Measurements from ENCODE around the gene UBASH3B.

The UBASH3B gene

DNA sequence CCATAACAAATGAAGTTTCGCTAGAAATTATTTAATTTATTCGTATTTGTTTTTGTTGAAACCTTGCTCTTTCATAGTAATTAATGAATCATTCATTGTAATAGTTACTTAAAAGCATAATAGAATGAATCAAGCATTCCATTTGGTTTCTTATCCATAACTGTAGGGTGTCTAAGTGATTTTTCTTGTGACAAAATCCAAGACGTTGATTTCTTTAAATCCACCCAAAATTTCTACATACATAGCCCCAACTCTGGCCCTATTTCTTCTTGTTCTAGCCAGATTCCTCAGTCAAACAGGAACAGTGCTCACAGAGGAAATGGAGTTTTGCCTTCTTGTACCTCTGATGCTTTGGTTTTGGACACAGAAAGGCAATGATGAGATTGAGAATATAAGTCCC is 25.5 kb downstream of the UBASH3B start:
- DNase-seq: no peak

- DNase-seq: no peak
These were observed 26.2 kb downstream of the UBASH3B start for GRCh38 chr11:122681735-122682134.

DNA sequence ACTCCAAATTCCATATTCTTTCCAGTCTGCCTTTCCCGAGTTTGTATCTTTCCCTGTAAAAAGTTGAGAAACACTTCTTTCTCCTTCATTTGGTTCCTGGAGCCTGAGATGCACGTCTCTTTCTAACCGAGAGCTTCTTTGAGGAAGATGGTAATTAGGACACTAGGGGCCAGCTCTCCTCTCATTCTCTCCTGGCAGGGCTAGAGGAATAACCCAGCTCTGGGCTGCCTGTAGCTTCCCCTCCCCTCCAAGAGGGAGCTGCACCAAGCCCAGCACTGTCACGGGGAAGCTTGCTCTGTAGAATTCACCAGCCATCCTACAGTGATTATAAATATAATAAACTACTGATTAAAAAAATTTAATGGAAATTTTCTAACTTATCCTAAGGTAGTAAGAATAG is 26.9 kb downstream of the UBASH3B start:
- no peak for DNase-seq

GRCh38 chr11:122685041-122685440 is 29.5 kb downstream of the UBASH3B start:
- DNase-seq: no peak

DNA sequence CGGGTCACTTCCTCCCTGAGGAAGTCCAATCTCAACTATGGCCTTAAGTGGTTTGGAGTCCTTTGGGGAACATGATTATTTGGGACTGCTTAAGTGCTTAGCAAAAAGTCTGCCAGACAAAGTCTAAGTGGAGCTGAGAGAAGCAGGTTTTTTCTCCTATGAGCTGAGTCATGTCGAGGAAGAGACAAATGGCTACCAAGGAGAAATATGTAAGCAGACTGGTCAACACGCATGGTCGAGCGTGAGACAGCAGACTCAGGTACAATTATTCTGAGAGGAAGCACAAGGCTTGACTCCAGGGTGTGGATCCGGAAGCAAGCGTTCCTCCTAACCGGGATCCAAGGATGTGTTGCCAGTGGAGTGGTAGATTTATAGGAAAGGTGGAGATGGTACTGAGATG is 30.6 kb downstream of the UBASH3B start:
- DNase-seq: no peak

- no peak for DNase-seq
These were observed 34.9 kb downstream of the UBASH3B start for GRCh38 chr11:122690384-122690783.

DNA sequence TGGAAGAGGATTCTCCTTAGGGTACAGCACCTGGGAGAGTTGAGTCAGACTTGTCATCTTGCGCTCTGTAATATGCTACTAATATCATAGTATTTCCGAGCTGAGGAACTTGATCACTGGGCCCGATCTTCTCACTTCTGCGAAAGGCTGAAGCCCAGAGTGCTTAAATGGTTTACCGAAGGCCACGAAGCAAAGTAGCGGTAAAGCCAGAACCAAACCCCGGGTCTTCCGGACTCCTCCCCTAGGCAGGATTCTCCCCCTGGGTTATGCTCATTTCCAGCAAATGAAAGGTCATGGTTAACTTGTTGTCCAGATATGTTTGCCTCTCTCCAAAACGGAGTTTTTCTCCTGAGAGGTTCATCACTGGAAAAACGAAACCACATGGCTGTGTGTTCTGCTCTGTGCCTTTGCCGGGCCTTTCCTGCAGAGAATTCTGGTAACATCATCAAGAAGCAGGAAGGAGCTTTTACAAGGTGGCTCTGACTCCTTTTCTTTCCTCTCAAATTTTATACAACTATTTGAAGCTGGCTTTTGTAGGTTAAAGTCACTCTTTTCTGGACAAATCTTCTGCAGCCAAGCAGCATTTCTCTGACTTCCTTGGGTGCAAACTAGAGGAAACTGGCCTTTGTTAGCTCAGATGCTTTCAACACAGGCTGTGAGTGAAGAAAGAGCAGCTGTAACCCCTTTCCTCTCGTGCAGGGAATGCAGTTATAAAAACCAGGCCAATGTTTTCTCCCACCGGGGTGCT is 35.5 kb downstream of the UBASH3B start:
- DNase-seq: no peak

DNA sequence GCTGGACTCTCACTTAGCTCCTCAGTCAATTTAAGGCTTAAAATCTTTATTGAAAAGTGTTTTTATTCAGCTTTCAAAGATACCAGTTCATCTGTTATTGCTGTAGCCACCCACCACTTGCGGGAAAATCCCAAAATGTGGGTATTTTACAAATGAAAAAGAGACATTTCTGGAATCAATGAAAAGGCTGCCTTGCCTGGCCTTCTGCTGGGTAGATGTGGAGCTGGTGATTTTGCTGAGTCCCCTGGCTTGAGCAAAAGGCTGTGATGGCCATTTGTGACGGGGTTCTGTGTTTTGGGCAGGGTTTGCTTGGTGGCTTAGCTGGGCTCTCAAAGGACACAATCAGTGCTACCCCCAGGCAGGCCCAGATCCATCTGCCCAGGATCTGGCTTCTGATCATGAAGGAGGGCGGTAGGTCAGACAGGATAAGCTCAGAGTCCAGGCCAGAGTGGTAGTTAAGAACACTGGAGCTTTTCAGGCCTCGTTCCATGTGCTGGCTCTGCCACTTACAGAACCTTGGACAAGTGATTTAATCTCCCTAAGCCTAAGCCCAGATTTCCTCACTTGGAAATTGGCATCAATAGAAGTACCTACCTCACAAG is 36.1 kb downstream of the UBASH3B start:
- no peak for DNase-seq

- no peak for DNase-seq
These were observed 36.9 kb downstream of the UBASH3B start for GRCh38 chr11:122692444-122692843.

DNA sequence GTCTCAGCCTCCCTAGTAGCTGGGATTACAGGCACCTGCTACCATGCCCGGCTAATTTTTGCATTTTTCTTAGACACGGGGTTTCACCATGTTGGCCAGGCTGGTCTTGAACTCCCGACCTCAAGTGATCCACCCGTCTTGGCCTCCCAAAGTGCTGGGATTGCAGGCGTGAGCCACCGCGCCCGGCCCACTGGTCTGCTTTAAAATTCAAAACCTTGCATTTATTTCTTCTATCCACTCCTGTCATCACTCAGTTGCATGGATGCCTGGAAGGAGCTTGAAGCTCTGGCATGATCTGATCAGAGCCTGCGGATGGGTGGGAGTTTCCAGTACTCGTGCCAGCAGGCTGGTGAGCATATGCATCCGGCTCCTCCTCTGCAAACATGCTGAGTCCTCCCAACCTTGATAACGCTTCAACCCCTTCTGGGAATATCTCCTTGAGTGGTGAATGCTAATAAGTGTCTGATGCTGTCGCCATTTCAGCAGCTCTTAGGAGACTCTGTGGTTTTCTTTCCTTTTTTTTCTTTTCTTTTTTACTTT is 39.6 kb downstream of the UBASH3B start:
- no peak for DNase-seq

DNA sequence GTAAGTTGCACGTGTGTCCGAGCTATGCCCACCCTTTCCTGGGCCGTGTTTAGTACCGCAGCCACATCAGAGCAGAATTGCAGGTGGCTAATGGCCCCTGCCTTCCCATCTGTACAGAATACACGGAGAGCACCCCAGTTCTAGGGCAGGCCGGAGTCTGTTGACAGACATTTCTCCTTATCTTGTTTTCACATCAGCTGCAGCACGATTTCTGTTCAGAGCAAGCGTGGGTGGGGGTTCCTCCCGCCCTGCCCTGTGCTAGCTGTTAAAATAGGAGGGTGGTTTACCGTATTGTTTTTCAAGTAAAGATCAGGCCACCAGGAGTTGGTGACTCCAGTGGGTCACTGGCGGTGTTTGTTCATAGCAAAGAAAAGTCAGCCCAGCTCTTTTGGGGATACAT is 41.1 kb downstream of the UBASH3B start:
- DNase-seq: no peak

GRCh38 chr11:122697636-122698167 is 42.2 kb downstream of the UBASH3B start:
- no peak for DNase-seq

DNA sequence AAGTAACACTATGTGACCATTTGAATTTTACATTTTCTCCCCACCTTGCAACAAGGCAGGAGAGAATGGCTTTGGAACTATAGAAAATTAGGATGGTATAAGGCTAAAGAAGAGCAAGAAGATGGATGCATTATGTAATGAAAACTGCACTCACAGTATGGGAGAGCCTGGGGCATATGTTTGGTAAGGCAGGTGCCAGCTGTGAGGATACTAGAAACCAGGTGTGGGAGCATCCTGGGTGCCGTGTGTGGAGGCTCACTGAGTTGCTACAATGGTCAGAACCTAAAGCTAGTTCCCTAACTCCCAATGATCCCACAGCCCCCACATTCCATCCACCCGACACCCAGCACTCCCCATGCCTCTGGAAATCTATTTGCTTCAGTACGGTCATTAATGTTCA is 42.9 kb downstream of the UBASH3B start:
- DNase-seq: no peak

DNA sequence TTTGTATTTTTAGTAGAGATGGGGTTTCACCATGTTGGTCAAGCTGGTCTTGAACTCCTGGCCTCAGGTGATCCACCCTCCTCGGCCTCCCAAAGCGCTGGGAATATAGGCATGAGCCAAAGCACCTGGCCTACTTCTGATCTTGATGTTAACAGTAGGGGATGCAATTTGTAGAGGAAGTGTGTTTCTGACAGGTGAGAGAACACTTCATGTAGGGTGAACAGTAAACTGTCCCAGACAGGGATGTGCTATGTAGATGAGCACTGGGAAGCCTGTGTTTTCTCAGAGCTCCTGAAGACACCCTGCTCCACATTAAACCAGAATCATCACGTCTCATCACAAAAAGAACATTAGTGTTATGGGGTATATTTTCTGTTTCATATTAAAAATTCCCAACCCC is 45.1 kb downstream of the UBASH3B start:
- DNase-seq: no peak

- no peak for DNase-seq
These were observed 45.6 kb downstream of the UBASH3B start for GRCh38 chr11:122701143-122701542.

DNA sequence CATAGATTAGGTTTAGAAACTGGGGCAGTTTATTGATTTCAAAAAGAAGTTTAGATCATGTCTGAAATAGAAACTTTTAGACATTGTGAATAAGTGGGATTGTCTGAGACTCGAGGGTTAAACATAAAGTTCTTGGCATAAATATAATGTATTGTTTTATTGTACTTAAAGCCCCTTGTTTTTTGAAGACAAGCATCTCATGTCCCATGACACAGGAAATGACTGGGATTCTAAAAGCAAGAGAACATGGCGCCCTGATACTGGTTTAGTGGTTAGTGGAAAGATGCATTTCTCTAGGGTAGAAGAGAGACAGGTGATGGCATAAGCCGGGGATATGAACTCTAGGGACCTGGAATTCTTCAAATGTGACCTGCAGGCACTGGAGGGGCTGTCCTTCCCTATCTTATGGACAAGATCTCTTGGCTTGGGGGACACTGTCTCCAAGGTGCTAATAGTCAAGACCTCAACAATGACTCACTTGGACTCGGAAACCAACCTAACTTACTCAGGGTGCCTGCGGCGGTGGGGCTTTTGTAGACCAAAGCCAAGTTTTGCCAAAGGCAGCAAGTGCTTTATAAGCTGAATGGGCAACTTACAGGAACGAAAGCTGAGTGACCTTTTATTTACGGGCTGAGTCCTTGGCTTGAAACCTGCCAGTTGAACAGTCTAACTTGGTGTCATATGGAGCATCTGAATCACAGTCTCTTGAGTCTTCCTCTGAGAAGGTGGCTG is 48.2 kb downstream of the UBASH3B start:
- no peak for DNase-seq

DNA sequence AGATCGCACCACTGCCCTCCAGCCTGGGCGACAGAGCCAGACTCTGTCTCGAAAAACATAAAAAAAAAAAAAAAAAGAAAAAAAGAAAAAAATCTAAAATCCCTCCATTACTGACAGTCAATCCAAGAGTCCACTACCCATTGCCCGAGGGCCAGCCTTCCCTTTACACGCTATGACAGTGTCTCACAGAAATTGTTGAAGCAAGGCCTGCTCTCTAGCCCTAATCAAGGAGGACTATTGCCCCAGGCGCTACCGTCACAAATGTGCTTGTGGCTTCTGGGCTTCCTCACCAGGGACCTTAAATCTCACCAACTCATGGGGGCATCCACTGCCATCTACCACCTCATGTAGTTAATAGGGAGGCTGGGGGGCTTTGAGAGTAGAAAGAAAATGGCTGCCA is 49.9 kb downstream of the UBASH3B start:
- no peak for DNase-seq

- no peak for DNase-seq
These were observed 51.0 kb downstream of the UBASH3B start for GRCh38 chr11:122706291-122707088.

GRCh38 chr11:122707111-122707510 is 51.6 kb downstream of the UBASH3B start:
- no peak for DNase-seq

DNA sequence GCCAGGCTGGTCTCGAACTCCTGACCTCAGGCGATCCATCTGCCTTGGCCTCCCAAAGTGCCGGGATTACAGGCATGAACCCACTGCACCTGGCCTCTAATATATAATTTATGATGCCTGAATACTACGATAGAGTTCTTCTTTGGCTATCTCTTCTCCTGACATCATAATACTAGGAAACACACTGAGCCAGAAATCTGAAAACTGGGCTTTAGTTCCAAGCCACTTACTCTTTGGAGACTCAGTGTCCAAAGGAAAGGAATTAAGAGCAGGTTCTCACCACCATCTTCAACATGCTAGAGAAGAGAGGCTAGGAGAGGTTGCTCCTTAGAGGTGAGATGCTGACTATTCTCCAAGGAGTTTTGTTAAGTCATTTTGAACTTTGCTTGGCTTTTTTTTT is 52.4 kb downstream of the UBASH3B start:
- no peak for DNase-seq

DNA sequence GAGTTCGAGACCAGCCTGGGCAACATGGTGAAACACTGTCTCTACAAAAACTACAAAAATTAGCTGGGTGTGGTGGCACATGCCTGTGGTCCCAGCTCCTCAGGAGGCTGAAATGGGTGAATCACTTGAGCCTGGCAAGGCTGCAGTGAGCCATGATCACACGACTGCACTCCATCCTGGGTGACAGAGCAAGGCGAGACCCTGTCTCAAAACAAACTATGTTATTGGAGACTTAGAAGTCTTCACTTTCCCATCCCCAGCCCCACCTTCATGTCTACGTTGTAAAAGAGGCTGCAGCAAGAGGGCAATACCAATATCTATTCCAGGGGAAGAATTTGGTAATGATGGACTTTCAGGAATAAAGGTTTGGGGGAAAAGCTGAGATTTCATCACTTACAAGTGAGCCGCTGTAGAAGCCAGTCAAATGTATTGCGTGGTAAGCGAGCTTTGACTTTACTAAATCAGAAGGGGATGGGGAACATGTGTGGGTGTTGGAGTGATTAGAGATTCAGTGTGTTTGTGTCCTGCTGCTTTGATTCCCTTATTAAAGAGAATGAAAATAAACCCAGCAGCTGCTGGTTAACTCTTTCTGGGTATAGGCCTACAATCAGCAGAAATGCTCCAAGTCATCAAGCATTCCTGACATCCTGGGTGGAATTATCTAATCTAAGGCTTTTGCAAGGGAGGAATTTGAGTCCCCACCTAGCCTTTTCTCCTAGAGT is 53.7 kb downstream of the UBASH3B start:
- no peak for DNase-seq

- DNase-seq: no peak
These were observed 55.8 kb downstream of the UBASH3B start for GRCh38 chr11:122711362-122711761.
